Prostate gland (tissue), 2 donors: Measurements from ENCODE around the gene PCK2. TPM values are rescaled to one million over a fixed set of nuclear protein-coding genes. Genes with fewer than 3 reads are reported as not detected.

Source experiments
- DNase-seq: peaks from one replicate; pipeline ENCODE4 v3.0.0-alpha.2; 2019; ENCODE audit warnings: low spot score
- H3K27ac ChIP-seq, 2 donors: fragments of 200-600 bp; sonication (generic); 2 replicates each; pipeline ENCODE4 v1.5.1; 2017 to 2019
- H3K27me3 ChIP-seq: fragments of 200-600 bp; sonication (generic); replicated peaks from 2 replicates; pipeline ENCODE4 v1.5.1; 2019; ENCODE audit not compliant: insufficient read depth
- H3K36me3 ChIP-seq, 2 donors: fragments of 200-600 bp; sonication (generic); 1 replicate in 1 of 2; 2 replicates in 1 of 2; pipeline versions ENCODE4 v1.5.1 to v1.8.1; 2017 to 2019
- H3K4me1 ChIP-seq: fragments of 200-600 bp; sonication (generic); replicated peaks from 2 replicates; pipeline ENCODE4 v1.5.1; 2019
- H3K4me3 ChIP-seq, 2 donors: fragments of 200-600 bp; sonication (generic); 2 replicates each; pipeline ENCODE4 v1.5.1; 2017 to 2019
- H3K9me3 ChIP-seq: fragments of 200-600 bp; sonication (generic); 2 replicates; pipeline ENCODE4 v1.5.1; 2017
- POLR2A ChIP-seq: fragments of 450-650 bp; IDR thresholded peaks from one replicate; pipeline ENCODE4 v1.6.1; 2016; ENCODE audit warnings: antibody characterized with exemption, mild to moderate bottlenecking
- POLR2AphosphoS5 ChIP-seq: sonication (generic); formaldehyde crosslinking; IDR thresholded peaks from one replicate; pipeline ENCODE4 v1.6.1; 2017; ENCODE audit warnings: antibody characterized with exemption
- WGBS: methylation state at CpG from one replicate; pipeline ENCODE4 v1.1.5; 2018; 5-methylcytosine and 5-hydroxymethylcytosine counted together
- intact Hi-C: fragments of 100-400 bp; cut with DNase I; formaldehyde crosslinking; loops from one replicate; pipeline ENCODE4 v1.14.2; 2022
- total RNA-seq, 2 donors: library from RNA; depleted of rRNA; stranded (reverse); fragments of >200 nt; gene quantifications; one replicate each; pipeline ENCODE4 v1.1.0, GENCODE V29; 2016
- TF ChIP-seq, protein P1 (sequence below), 4 experiments: fragments of 200-600 bp in 2 of 4; fragments of 450-650 bp in 2 of 4; sonication (generic) in 2 of 4; IDR thresholded peaks; 1 replicate in 3 of 4; 2 replicates in 1 of 4; pipeline ENCODE4 v1.5.1; 2016 to 2019; ENCODE audit warnings: antibody characterized with exemption in 4 of 4, mild to moderate bottlenecking in 2 of 4, moderate library complexity in 2 of 4

The PCK2 gene
- total RNA-seq, 2 donors from 2014 or later: 15.4 to 21.8 TPM

DNA sequence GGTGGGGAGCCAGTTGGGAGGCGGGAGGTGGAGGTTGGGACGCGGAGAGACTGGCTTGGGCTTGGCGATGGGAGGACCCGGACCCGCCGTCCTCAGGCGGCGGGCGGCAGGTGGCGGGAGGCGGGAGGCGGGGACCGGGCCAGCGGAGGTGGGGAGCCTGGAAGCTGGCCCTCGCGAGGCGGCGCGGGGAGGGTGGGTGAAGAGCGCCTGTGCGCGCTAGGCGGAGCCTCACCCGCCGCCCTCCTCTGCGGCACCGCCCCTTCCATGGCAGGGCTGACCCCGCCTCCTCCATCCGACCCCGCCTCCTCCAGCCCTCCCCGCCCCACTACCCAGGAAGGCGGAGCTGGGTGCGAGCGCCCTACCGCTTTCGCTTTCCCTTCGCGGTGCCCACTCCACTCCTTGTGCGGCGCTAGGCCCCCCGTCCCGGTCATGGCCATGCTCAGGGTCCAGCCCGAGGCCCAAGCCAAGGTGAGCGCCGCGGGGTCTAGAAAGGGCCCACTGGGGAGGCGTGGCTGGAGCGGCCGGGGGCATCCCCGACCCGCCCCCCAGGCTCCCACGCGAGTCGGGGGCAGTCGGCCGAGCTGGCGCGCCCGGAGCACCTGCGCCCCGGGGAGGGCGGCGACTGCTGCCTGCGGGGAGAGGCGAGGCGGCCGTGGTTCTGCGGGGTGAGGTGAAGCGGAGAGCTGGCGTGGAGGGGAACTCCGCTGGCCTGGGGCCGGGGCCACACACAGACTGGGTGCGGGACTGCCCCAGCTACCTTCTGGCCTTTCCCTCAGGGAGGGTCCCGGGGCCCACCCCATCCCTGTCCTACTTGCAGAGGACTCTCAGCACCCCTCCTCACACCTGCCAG, 41.9 kb downstream of the PCK2 start, which contains the start of gene PSME1:
PSME1 (plus strand) TSS at position 361 of the 850 bp plus-strand sequence; CDS start at position 430, 69 bp downstream.
- H3K4me3 ChIP-seq: peak within 1 kb of the TSS; percentile 90 to 98
- H3K27ac ChIP-seq: peak within 1 kb of the TSS; percentile 93 to 97
- peak; percentile 93 for DNase-seq
- H3K36me3 ChIP-seq: peaks cover 3% of the 10 kb centered on the region in 2 donors
- intact Hi-C loops: no loop called here
- TF ChIP-seq, protein P1, sequence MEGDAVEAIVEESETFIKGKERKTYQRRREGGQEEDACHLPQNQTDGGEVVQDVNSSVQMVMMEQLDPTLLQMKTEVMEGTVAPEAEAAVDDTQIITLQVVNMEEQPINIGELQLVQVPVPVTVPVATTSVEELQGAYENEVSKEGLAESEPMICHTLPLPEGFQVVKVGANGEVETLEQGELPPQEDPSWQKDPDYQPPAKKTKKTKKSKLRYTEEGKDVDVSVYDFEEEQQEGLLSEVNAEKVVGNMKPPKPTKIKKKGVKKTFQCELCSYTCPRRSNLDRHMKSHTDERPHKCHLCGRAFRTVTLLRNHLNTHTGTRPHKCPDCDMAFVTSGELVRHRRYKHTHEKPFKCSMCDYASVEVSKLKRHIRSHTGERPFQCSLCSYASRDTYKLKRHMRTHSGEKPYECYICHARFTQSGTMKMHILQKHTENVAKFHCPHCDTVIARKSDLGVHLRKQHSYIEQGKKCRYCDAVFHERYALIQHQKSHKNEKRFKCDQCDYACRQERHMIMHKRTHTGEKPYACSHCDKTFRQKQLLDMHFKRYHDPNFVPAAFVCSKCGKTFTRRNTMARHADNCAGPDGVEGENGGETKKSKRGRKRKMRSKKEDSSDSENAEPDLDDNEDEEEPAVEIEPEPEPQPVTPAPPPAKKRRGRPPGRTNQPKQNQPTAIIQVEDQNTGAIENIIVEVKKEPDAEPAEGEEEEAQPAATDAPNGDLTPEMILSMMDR (IDR thresholded peaks at IDR 0.05): peak in 2 of 4 experiments; percentile 16 to 23
- TF ChIP-seq POLR2A (peak; percentile 78), POLR2AphosphoS5 (peak; percentile 87)
- WGBS: under 1% methylated on average over 74 of the region's 75 CpGs
- H3K27me3 ChIP-seq: no peaks in the 10 kb centered on the region
- H3K9me3 ChIP-seq: no peaks in the 10 kb centered on the region
- peaks cover 8% of the 10 kb centered on the region for H3K4me1 ChIP-seq

DNA sequence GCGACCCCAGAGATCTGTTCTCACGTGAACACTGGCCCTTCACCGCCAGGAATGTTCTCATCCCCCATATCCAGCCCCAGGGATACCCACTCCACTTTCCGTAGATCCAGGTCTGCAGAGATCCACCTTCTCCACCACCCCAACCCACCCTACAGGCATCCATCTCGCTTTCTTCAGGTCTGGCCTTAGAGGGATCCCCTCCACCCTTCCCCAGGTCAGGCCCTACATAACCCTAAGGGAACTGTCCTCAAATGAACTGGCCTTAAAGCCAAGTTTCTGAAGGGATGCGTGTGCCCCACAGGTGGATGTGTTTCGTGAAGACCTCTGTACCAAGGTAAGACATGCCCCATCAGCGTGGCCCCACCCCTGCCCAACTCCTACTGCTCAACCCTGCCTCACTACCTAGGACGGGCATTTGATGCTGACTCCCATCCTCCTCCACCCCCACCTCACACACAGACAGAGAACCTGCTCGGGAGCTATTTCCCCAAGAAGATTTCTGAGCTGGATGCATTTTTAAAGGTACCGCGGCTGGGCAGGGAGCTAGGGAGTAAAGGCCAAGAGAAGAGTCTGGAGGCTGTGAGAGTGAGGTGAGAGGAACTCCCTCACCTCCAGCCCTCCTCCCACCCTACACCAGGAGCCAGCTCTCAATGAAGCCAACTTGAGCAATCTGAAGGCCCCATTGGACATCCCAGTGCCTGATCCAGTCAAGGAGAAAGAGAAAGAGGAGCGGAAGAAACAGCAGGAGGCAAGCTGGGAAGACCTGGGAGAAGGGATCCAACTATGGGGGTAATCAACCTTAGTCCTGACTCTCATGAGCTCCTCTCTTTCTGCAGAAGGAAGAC, 42.8 kb downstream of the PCK2 start:
- no peaks in the 10 kb centered on the region for H3K9me3 ChIP-seq
- intact Hi-C loops: no loop called here
- H3K36me3 ChIP-seq: peaks cover 3% of the 10 kb centered on the region in 2 donors
- peak overlapping the region; percentile 90 to 98 for H3K4me3 ChIP-seq
- TF ChIP-seq POLR2AphosphoS5: no peak
- no peak for TF ChIP-seq POLR2A
- TF ChIP-seq, protein P1 (IDR thresholded peaks at IDR 0.05): no peak
- no peaks in the 10 kb centered on the region for H3K27me3 ChIP-seq
- WGBS: 21% methylated on average over 13 of the region's 13 CpGs
- H3K4me1 ChIP-seq: peaks cover 8% of the 10 kb centered on the region
- H3K27ac ChIP-seq: peak overlapping the region; percentile 93 to 97
- DNase-seq: no peak

DNA sequence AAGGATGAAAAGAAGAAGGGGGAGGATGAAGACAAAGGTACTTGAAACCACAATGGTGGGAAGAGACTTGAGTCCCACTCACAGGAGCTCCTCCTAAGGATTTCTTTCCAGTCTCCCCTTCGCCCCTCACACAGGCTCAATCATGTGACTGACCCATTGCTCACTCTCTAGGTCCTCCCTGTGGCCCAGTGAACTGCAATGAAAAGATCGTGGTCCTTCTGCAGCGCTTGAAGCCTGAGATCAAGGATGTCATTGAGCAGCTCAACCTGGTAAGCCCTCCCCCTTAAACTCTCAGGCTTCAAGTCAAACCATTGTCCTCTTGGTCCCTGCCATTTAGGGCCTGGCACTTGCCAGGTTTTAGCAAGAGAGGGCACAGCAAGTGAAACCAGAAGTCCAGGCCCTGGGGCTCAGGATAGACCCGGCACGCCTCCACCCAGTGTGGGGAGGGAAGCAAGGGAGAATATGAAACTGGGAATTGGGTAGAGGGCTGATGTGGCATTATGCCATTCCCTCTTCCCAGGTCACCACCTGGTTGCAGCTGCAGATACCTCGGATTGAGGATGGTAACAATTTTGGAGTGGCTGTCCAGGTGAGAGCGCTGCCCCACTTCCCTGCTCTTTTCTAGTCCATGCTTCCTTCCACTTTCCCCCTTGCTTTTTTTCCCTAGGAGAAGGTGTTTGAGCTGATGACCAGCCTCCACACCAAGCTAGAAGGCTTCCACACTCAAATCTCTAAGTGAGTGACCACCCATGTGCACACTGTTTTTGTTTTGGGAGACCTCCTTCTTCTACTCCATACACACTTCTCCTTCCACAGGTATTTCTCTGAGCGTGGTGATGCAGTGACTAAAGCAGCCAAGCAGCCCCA, 43.7 kb downstream of the PCK2 start:
- Histone ChIP-seq H3K27me3 (no peaks in the 10 kb centered on the region), H3K9me3 (no peaks in the 10 kb centered on the region), H3K27ac (peak overlapping the region in 1 of 2 donors; percentile 93), H3K4me3 (no peak overlapping the region), H3K4me1 (peaks cover 8% of the 10 kb centered on the region), H3K36me3 (peaks cover 3% of the 10 kb centered on the region in 2 donors)
- no peak for DNase-seq
- 83% methylated on average over 8 of the region's 8 CpGs for WGBS
- intact Hi-C loops: no loop called here
- no peak for TF ChIP-seq POLR2AphosphoS5
- TF ChIP-seq, protein P1 (IDR thresholded peaks at IDR 0.05): no peak
- no peak for TF ChIP-seq POLR2A

DNA sequence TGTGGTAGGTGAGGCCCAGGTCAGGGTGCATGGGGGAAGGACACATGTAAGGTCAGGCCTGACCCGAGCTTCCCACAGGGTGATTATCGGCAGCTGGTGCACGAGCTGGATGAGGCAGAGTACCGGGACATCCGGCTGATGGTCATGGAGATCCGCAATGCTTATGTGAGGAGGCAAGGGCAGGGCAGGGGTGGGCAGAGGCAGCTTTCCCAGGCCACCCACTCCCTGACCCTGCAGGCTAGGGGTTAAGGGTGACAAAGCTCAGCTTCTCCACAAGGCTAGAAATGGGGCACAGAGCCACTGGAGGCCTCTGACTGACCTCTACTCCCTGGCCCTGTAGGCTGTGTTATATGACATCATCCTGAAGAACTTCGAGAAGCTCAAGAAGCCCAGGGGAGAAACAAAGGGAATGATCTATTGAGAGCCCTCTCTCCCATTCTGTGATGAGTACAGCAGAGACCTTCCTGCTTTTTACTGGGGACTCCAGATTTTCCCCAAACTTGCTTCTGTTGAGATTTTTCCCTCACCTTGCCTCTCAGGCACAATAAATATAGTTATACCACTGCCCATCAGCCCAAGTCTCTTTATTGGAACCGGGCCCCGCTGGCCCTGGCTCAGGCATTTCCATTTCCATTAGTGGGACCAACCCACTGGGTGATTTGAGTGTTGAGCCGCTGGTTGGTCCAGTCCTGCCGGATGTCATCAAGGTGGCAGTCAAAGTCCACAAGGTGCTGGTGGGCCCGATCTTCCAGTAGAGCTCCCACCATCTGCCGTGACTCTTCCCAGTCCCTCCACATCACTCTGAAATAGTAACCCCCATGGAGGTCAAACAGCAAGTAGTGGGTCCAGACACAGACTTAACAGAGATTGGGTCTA, 44.5 kb downstream of the PCK2 start:
- no peak overlapping the region for H3K4me3 ChIP-seq

More for the DNA sequence above, 44.5 kb downstream of the PCK2 start:
- Histone ChIP-seq H3K9me3 (no peaks in the 10 kb centered on the region), H3K36me3 (peaks cover 3% of the 10 kb centered on the region in 2 donors), H3K27ac (no peak overlapping the region), H3K27me3 (no peaks in the 10 kb centered on the region), H3K4me1 (peaks cover 8% of the 10 kb centered on the region)
- TF ChIP-seq, protein P1 (IDR thresholded peaks at IDR 0.05): no peak
- no peak for TF ChIP-seq POLR2A
- TF ChIP-seq POLR2AphosphoS5: no peak
- DNase-seq: no peak
- intact Hi-C loops: no loop called here
- WGBS: 77% methylated on average over 13 of the region's 13 CpGs
